Sigmoid colon (tissue), 7 donors: ENCODE results near the gene AATK. TPM values are rescaled to one million over a fixed set of nuclear protein-coding genes. Genes with fewer than 3 reads are reported as not detected.

Source experiments
- DNase-seq: peaks from one replicate; pipeline ENCODE4 v3.0.0-alpha.2; 2019
- H3K27ac ChIP-seq, 4 donors: fragments of 200-600 bp; sonication (generic); one replicate each; pipeline ENCODE4 v1.5.1; 2016 to 2019; ENCODE audit warnings: mild to moderate bottlenecking in 1 of 4
- H3K27me3 ChIP-seq, 3 donors: fragments of 200-600 bp; sonication (generic); one replicate each; pipeline ENCODE4 v1.5.1; 2019; ENCODE audit warnings: mild to moderate bottlenecking in 1 of 3
- H3K36me3 ChIP-seq, 4 donors: fragments of 200-600 bp; sonication (generic); one replicate each; pipeline ENCODE4 v1.5.1; 2016 to 2019
- H3K4me1 ChIP-seq, 4 donors: fragments of 200-600 bp; sonication (generic); one replicate each; pipeline ENCODE4 v1.5.1; 2017 to 2019
- H3K4me3 ChIP-seq, 4 donors: fragments of 200-600 bp; sonication (generic); one replicate each; pipeline ENCODE4 v1.5.1; 2017 to 2019; ENCODE audit warnings: mild to moderate bottlenecking in 2 of 4, moderate library complexity in 1 of 4
- H3K9me3 ChIP-seq, 4 donors: fragments of 200-600 bp in 3 of 4; sonication (generic) in 3 of 4; one replicate each; pipeline versions ENCODE4 v1.5.1 to v1.6.1; 2013 to 2019
- EP300 ChIP-seq, 4 donors: sonication (generic); formaldehyde crosslinking; IDR thresholded peaks; one replicate each; pipeline ENCODE4 v1.6.1; 2017; ENCODE audit warnings: antibody characterized with exemption in 4 of 4
- POLR2A ChIP-seq, 2 donors: fragments of 450-650 bp; IDR thresholded peaks; one replicate each; pipeline ENCODE4 v1.6.1; 2016; ENCODE audit warnings: antibody characterized with exemption in 2 of 2, mild to moderate bottlenecking in 2 of 2, moderate library complexity in 2 of 2
- POLR2AphosphoS5 ChIP-seq, 4 donors: sonication (generic); formaldehyde crosslinking; IDR thresholded peaks; one replicate each; pipeline ENCODE4 v1.6.1; 2017; ENCODE audit warnings: antibody characterized with exemption in 4 of 4
- WGBS, 2 donors: extraction: QIAGEN DNeasy Blood & Tissue Kit; methylation state at CpG; one replicate each; pipeline ENCODE4 v1.1.7; 2013; 5-methylcytosine and 5-hydroxymethylcytosine counted together
- intact Hi-C: fragments of 100-400 bp; cut with DNase I; formaldehyde crosslinking; loops from one replicate; pipeline ENCODE4 v1.15.1; 2023
- polyA plus RNA-seq, 3 donors: library from polyadenylated mRNA; stranded (reverse); fragments of 200-250 nt; gene quantifications; one replicate each; pipeline ENCODE4 v1.2.3, GENCODE V29; 2013
- total RNA-seq, 4 donors: library from RNA; depleted of rRNA; stranded (reverse); fragments of >200 nt; gene quantifications; one replicate each; pipeline ENCODE4 v1.1.0, GENCODE V29; 2016
- TF ChIP-seq, protein P1 (sequence below), 4 experiments: fragments of 450-650 bp in 3 of 4; fragments of 200-600 bp in 1 of 4; IDR thresholded peaks; one replicate each; pipeline ENCODE4 v1.5.1; 2016 to 2019; ENCODE audit warnings: antibody characterized with exemption in 4 of 4, mild to moderate bottlenecking in 3 of 4, moderate library complexity in 2 of 4
- donor health status: healthy with polysubstance abuse.
- donor health status: Bipolar disorder and iron deficiency.
- donor health status: healthy.

Gene AATK
- total and polyA plus RNA-seq, 7 donors, result 0.16 to 9.6 (median 4.2) TPM

DNA sequence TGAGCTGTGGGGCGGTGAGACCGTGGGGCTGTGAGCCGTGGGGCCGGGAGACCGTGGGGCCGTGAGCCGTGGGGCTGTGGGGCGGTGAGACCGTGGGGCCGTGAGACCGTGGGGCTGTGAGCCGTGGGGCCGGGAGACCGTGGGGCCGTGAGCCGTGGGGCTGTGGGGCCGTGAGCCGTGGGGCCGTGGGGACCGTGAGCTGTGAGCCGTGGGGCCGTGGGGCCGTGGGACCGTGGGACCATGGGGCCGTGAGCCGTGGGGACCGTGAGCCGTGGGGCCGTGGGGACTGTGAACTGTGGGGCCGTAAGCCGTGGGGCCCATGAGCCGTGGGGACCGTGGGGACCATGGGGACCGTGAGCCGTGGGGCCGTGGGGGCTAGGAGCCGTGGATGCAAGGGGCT lies 25.3 kb downstream of the AATK start:
- Histone ChIP-seq H3K4me3 (no peak overlapping the region), H3K27ac (no peak overlapping the region), H3K36me3 (no peaks in the 10 kb centered on the region), H3K4me1 (peaks cover 0 to 9% (median 9%) of the 10 kb centered on the region in 4 donors), H3K27me3 (no peaks in the 10 kb centered on the region), H3K9me3 (no peaks in the 10 kb centered on the region)
- TF ChIP-seq POLR2A (IDR thresholded peaks at IDR 0.05), result no peak
- TF ChIP-seq, protein P1, sequence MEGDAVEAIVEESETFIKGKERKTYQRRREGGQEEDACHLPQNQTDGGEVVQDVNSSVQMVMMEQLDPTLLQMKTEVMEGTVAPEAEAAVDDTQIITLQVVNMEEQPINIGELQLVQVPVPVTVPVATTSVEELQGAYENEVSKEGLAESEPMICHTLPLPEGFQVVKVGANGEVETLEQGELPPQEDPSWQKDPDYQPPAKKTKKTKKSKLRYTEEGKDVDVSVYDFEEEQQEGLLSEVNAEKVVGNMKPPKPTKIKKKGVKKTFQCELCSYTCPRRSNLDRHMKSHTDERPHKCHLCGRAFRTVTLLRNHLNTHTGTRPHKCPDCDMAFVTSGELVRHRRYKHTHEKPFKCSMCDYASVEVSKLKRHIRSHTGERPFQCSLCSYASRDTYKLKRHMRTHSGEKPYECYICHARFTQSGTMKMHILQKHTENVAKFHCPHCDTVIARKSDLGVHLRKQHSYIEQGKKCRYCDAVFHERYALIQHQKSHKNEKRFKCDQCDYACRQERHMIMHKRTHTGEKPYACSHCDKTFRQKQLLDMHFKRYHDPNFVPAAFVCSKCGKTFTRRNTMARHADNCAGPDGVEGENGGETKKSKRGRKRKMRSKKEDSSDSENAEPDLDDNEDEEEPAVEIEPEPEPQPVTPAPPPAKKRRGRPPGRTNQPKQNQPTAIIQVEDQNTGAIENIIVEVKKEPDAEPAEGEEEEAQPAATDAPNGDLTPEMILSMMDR (IDR thresholded peaks at IDR 0.05), result no peak
- TF ChIP-seq EP300 (IDR thresholded peaks at IDR 0.05), result no peak
- no peak for TF ChIP-seq POLR2AphosphoS5 (IDR thresholded peaks at IDR 0.05)
- WGBS, 2 donors, result 94 to 95% methylated on average over 37 of the region's 37 CpGs
- intact Hi-C loops, result loop anchor here (5.0 to 10.0 kb wide), 2 partner anchors 62 to 464 kb away; no protein-coding TSS in a partner anchor
- DNase-seq, result no peak

DNA sequence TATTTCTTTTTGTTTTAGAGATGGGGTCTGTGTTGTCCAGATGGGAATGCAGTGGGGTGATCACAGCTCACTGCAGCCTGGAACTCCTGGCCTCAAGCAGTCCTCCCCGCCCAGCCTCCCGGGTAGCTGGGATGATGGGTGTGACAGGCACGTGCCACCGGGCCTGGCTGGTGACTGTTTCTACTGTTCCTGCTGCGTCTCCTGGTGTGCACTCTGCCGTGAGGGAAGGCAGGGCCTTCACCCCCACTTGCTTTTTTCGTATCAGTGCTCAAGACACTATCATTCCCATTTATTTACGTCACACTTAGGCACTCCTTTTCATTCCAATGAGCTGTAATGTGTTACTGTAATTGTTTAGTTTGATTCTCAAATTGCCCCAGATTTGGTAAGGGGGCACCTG lies 26.0 kb downstream of the AATK start:
- H3K36me3 ChIP-seq, result no peaks in the 10 kb centered on the region
- 26 to 72% methylated on average over 8 of the region's 8 CpGs for WGBS, 2 donors
- no peak overlapping the region for H3K4me3 ChIP-seq
- H3K27me3 ChIP-seq, result no peaks in the 10 kb centered on the region
- TF ChIP-seq POLR2AphosphoS5 (IDR thresholded peaks at IDR 0.05) (no peak), POLR2A (IDR thresholded peaks at IDR 0.05) (no peak), EP300 (IDR thresholded peaks at IDR 0.05) (no peak)
- TF ChIP-seq, protein P1 (IDR thresholded peaks at IDR 0.05), result no peak
- no peaks in the 10 kb centered on the region for H3K9me3 ChIP-seq
- H3K27ac ChIP-seq, result no peak overlapping the region
- peaks cover 0 to 9% (median 9%) of the 10 kb centered on the region in 4 donors for H3K4me1 ChIP-seq
- intact Hi-C loops, result loop anchor here (5.0 to 10.0 kb wide), 2 partner anchors 62 to 465 kb away; no protein-coding TSS in a partner anchor
- no peak for DNase-seq

DNA sequence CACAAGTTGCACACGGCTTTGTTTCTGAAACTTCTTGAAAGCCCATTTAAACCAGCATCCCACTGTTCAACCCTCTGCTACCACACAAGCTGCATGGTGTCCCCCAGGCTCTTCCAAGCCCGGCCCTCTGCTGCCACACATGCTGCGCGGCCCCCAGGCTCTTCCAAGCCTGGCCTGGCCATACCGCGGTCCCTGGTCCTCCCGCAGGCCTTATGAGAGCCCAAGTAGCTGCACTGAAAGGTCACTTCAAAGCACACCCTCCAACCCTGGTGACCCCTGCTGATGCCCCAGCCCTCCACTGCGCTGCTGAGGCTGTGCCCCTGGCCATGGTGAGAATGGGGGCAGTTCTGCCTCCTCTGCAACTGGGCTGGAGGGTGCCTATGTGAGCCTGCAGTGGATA lies 26.6 kb downstream of the AATK start:
- Histone ChIP-seq H3K4me1 (peaks cover 0 to 9% (median 9%) of the 10 kb centered on the region in 4 donors), H3K27ac (no peak overlapping the region), H3K4me3 (no peak overlapping the region), H3K9me3 (no peaks in the 10 kb centered on the region), H3K27me3 (no peaks in the 10 kb centered on the region), H3K36me3 (no peaks in the 10 kb centered on the region)
- intact Hi-C loops, result no loop called here
- DNase-seq, result no peak
- no peak for TF ChIP-seq POLR2AphosphoS5 (IDR thresholded peaks at IDR 0.05)
- TF ChIP-seq, protein P1 (IDR thresholded peaks at IDR 0.05), result no peak
- TF ChIP-seq POLR2A (IDR thresholded peaks at IDR 0.05), result no peak
- no peak for TF ChIP-seq EP300 (IDR thresholded peaks at IDR 0.05)
- WGBS, 2 donors, result 90 to 94% methylated on average over 8 of the region's 8 CpGs

DNA sequence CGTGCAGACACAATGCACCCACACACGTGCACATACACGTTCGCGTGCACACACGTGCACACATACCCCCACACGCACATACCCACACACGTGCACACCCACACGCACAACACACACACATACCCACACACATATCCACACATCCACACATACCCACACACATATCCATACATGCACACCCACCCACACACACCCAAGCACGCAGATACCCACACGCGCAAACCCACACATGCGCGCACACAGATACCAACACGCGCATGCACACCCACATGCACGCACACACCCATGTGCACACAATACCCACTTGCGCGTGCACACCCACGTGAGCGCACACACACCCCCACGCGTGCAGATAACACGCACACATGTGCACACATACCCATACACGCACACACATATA lies 27.5 kb downstream of the AATK start:
- no peak for DNase-seq
- Histone ChIP-seq H3K27ac (no peak overlapping the region), H3K27me3 (no peaks in the 10 kb centered on the region), H3K4me1 (peaks cover 0 to 9% (median 9%) of the 10 kb centered on the region in 4 donors), H3K36me3 (no peaks in the 10 kb centered on the region), H3K4me3 (no peak overlapping the region), H3K9me3 (no peaks in the 10 kb centered on the region)
- intact Hi-C loops, result no loop called here
- 93 to 95% methylated on average over 25 of the region's 25 CpGs for whole genome bisulfite sequencing, 2 donors
- TF ChIP-seq, protein P1 (IDR thresholded peaks at IDR 0.05), result no peak
- no peak for TF ChIP-seq POLR2A (IDR thresholded peaks at IDR 0.05)
- TF ChIP-seq EP300 (IDR thresholded peaks at IDR 0.05), result no peak
- no peak for TF ChIP-seq POLR2AphosphoS5 (IDR thresholded peaks at IDR 0.05)

DNA sequence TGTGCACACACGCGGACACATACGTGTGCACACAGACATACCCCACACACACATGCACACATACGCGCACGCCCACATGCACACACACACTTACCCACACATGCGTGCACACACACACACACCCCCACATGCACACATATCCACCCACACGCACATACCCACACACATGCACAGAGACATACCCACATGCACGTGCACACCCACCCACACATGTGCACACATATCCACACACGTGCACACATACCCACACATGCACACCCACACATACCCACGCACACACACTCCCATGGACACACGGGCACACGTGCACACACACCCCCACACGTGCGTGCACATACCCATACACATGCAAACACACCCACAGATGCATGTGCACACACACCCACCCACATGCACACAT lies 27.9 kb downstream of the AATK start:
- no peak for TF ChIP-seq POLR2A (IDR thresholded peaks at IDR 0.05)
- no peak for TF ChIP-seq EP300 (IDR thresholded peaks at IDR 0.05)
- TF ChIP-seq POLR2AphosphoS5 (IDR thresholded peaks at IDR 0.05), result no peak
- TF ChIP-seq, protein P1 (IDR thresholded peaks at IDR 0.05), result no peak
- WGBS, 2 donors, result 89 to 95% methylated on average over 15 of the region's 15 CpGs
- Histone ChIP-seq H3K27me3 (no peaks in the 10 kb centered on the region), H3K4me1 (peaks cover 0 to 8% (median 8%) of the 10 kb centered on the region in 4 donors), H3K4me3 (no peak overlapping the region), H3K9me3 (no peaks in the 10 kb centered on the region), H3K27ac (no peak overlapping the region), H3K36me3 (no peaks in the 10 kb centered on the region)
- DNase-seq, result no peak
- intact Hi-C loops, result no loop called here
